Mucosa of gallbladder (tissue), 1 donor: ENCODE measurements around the gene MZT2B. TPM values are rescaled to one million over a fixed set of nuclear protein-coding genes. Genes with fewer than 3 reads are reported as not detected.
"Not testable (repeated sequence)": the region's sequence is repeated elsewhere in the genome, so short reads cannot be mapped to it uniquely, and the experiment has no call there.

Experiments
- DNase-seq: peaks from one replicate; pipeline ENCODE4 v3.0.0-alpha.2; 2020; ENCODE audit warnings: low spot score
- total RNA-seq: library from RNA; stranded (reverse); gene quantifications from one replicate; pipeline ENCODE4 v1.2.1, GENCODE V29; 2021
- donor health status: DM: no; HTN: no; CAD: no.

The MZT2B gene
- total RNA-seq, 1 donor from 2014 or later = 220 TPM

- no peak for DNase-seq
Observed at GRCh38 chr2:130152816-130153595, 29.1 kb upstream of the MZT2B start.

- not testable (repeated sequence) for DNase-seq
Observed at GRCh38 chr2:130153721-130154422, 28.2 kb upstream of the MZT2B start.

- not testable (repeated sequence) for DNase-seq
Observed at GRCh38 chr2:130154423-130154770, 27.7 kb upstream of the MZT2B start.

- DNase-seq = no peak
Observed at GRCh38 chr2:130154773-130155765, 27.0 kb upstream of the MZT2B start.

- DNase-seq = peak; percentile 70
Observed at GRCh38 chr2:130155956-130156623, 26.0 kb upstream of the MZT2B start.

- no peak for DNase-seq
Observed at GRCh38 chr2:130156624-130157004, 25.4 kb upstream of the MZT2B start.

GRCh38 chr2:130157354-130157753, 24.7 kb upstream of the MZT2B start:
- DNase-seq = not testable (repeated sequence)

- DNase-seq = not testable (repeated sequence)
Observed at GRCh38 chr2:130157825-130158514, 24.1 kb upstream of the MZT2B start.

- no peak for DNase-seq
Observed at GRCh38 chr2:130158631-130159030, 23.4 kb upstream of the MZT2B start.

GRCh38 chr2:130159376-130159775, 22.7 kb upstream of the MZT2B start:
- DNase-seq = not testable (repeated sequence)

GRCh38 chr2:130160131-130160530, 21.9 kb upstream of the MZT2B start:
- DNase-seq = no peak

GRCh38 chr2:130160838-130161705, 21.0 kb upstream of the MZT2B start:
- DNase-seq = not testable (repeated sequence)

- DNase-seq = not testable (repeated sequence)
Observed at GRCh38 chr2:130162486-130162885, 19.6 kb upstream of the MZT2B start.

GRCh38 chr2:130162968-130163367, 19.1 kb upstream of the MZT2B start:
- no peak for DNase-seq

GRCh38 chr2:130165293-130166016, 16.6 kb upstream of the MZT2B start:
- no peak for DNase-seq

GRCh38 chr2:130166611-130167010, 15.5 kb upstream of the MZT2B start:
- DNase-seq = not testable (repeated sequence)

- DNase-seq = not testable (repeated sequence)
Observed at GRCh38 chr2:130169163-130169562, 12.9 kb upstream of the MZT2B start.

GRCh38 chr2:130169896-130170295, 12.2 kb upstream of the MZT2B start:
- no peak for DNase-seq

- DNase-seq = not testable (repeated sequence)
Observed at GRCh38 chr2:130174866-130175265, 7.2 kb upstream of the MZT2B start.
